ENCODE measurements around the gene GIT1. TPM values are rescaled to one million over a fixed set of nuclear protein-coding genes. Genes with fewer than 3 reads are reported as not detected.

Gene GIT1
- total and polyA plus RNA-seq, 2 of the 13 experiments (the other 11 are each of a cell fraction or from before 2014, with no cell fraction given), result 14.2 to 30.8 TPM

- TF ChIP-seq ZNF580 (CRISPR knock-in tag; IDR thresholded peaks at IDR 0.05; ENCODE audit: borderline replicate concordance, low read depth), result peak; percentile 61; the same call in 1 of the 2 replicates
- TF ChIP-seq ZNF660 (CRISPR knock-in tag; IDR thresholded peaks at IDR 0.05; ENCODE audit: borderline replicate concordance, low read depth), result no peak
- TF ChIP-seq SALL1 (CRISPR knock-in tag; IDR thresholded peaks at IDR 0.05), result peak; percentile 39
- no peak for TF ChIP-seq FOXA1 (IDR thresholded peaks at IDR 0.05)
- no peak; the same call in 1 of the 2 replicates for TF ChIP-seq FOXA1 (CRISPR knock-in tag; IDR thresholded peaks at IDR 0.05)
- TF ChIP-seq CTCF (CRISPR knock-in tag; IDR thresholded peaks at IDR 0.05), result peak; percentile 96
- TF ChIP-seq MYPOP (CRISPR knock-in tag; IDR thresholded peaks at IDR 0.05), result no peak
- TF ChIP-seq ZNF737 (CRISPR knock-in tag; IDR thresholded peaks at IDR 0.05; ENCODE audit: borderline replicate concordance), result no peak
- no peak for TF ChIP-seq ZNF747 (CRISPR knock-in tag; IDR thresholded peaks at IDR 0.05; ENCODE audit: borderline replicate concordance)
- no peak for TF ChIP-seq NFE2 (CRISPR knock-in tag; IDR thresholded peaks at IDR 0.05)
- no peak for TF ChIP-seq NR2F6 (IDR thresholded peaks at IDR 0.05)
- TF ChIP-seq NR2F6 (CRISPR knock-in tag; IDR thresholded peaks at IDR 0.05), result peak; percentile 28; the same call in 1 of the 2 replicates
- no peak for TF ChIP-seq ZBTB2 (CRISPR knock-in tag; IDR thresholded peaks at IDR 0.05; ENCODE audit: low read depth)
- TF ChIP-seq LBX2 (CRISPR knock-in tag; IDR thresholded peaks at IDR 0.05; ENCODE audit: borderline replicate concordance), result no peak
- TF ChIP-seq PATZ1 (CRISPR knock-in tag; IDR thresholded peaks at IDR 0.05), result peak; percentile 83
- peak; percentile 70 for TF ChIP-seq TEAD3 (CRISPR knock-in tag; optimal IDR thresholded peaks at IDR 0.05; ENCODE audit: borderline replicate concordance)
- TF ChIP-seq MAFK (conservative IDR thresholded peaks at IDR 0.05 in 1 of 2, IDR thresholded peaks at IDR 0.05 in 1 of 2; ENCODE audit: low read length in 2 of 2), result no peak
- no peak; the same call in 1 of the 2 replicates for TF ChIP-seq YEATS2 (CRISPR knock-in tag; IDR thresholded peaks at IDR 0.05; ENCODE audit: borderline replicate concordance)
- TF ChIP-seq HIVEP1 (CRISPR knock-in tag; IDR thresholded peaks at IDR 0.05), result no peak
- TF ChIP-seq KDM4B (CRISPR knock-in tag; IDR thresholded peaks at IDR 0.05), result peak; percentile 60; the same call in 1 of the 2 replicates
- no peak for TF ChIP-seq ETV5 (CRISPR knock-in tag; IDR thresholded peaks at IDR 0.05; ENCODE audit: borderline replicate concordance)
- TF ChIP-seq ZFX (CRISPR knock-in tag; IDR thresholded peaks at IDR 0.05; ENCODE audit: low read depth), result peak; percentile 62; the same call in 1 of the 2 replicates
- TF ChIP-seq SMYD3 (CRISPR knock-in tag; IDR thresholded peaks at IDR 0.05), result no peak
These were observed 9.3 kb downstream of the GIT1 start (continued) for GRCh38 chr17:29579866-29580771.
